Hepatocyte (in vitro differentiated cells): ENCODE data around the gene ACY1.

ENCODE experiments used
- CTCF ChIP-seq: fragments of 200-600 bp; sonication (generic); IDR thresholded peaks from 2 replicates; pipeline ENCODE4 v1.5.1; 2016; ENCODE audit warnings: antibody characterized with exemption, mild to moderate bottlenecking; ENCODE audit not compliant: poor library complexity
- EZH2phosphoT487 ChIP-seq: fragments of 200-600 bp; sonication (generic); IDR thresholded peaks from one replicate; pipeline ENCODE4 v1.6.1; 2018; ENCODE audit warnings: antibody characterized with exemption, mild to moderate bottlenecking, low read depth, moderate library complexity; ENCODE audit not compliant: unreplicated experiment, severe bottlenecking

- TF ChIP-seq CTCF (no peak), EZH2phosphoT487 (no peak)
Observed at GRCh38 chr3:52006017-52006819, 22.9 kb downstream of the ACY1 start.
